Measurements from ENCODE around the gene TSPEAR.

The TSPEAR gene

GRCh38 chr21:44490405-44490804, 221.0 kb downstream of the TSPEAR start:
- no peak for ATAC-seq
- no peak for TF ChIP-seq ZC3H10 (CRISPR knock-in tag; IDR thresholded peaks at IDR 0.05)

GRCh38 chr21:44489962-44490361, 221.4 kb downstream of the TSPEAR start:
- TF ChIP-seq CSDC2 (CRISPR knock-in tag; IDR thresholded peaks at IDR 0.05) (no peak), ZC3H10 (CRISPR knock-in tag; IDR thresholded peaks at IDR 0.05) (no peak), ZFP3 (CRISPR knock-in tag; IDR thresholded peaks at IDR 0.05) (no peak), ZFP30 (CRISPR knock-in tag; IDR thresholded peaks at IDR 0.05) (no peak), ARNTL (CRISPR knock-in tag; IDR thresholded peaks at IDR 0.05; ENCODE audit: borderline replicate concordance, low read depth) (no peak), BACH2 (CRISPR knock-in tag; IDR thresholded peaks at IDR 0.05; ENCODE audit: borderline replicate concordance) (no peak), TSHZ2 (CRISPR knock-in tag; IDR thresholded peaks at IDR 0.05) (no peak), PPARA (CRISPR knock-in tag; IDR thresholded peaks at IDR 0.05; ENCODE audit: borderline replicate concordance) (no peak), RARB (CRISPR knock-in tag; IDR thresholded peaks at IDR 0.05) (no peak), PATZ1 (CRISPR knock-in tag; IDR thresholded peaks at IDR 0.05; ENCODE audit: borderline replicate concordance) (no peak), ESRRG (CRISPR knock-in tag; IDR thresholded peaks at IDR 0.05) (no peak), ZNF8 (CRISPR knock-in tag; IDR thresholded peaks at IDR 0.05) (no peak), CSRNP3 (CRISPR knock-in tag; IDR thresholded peaks at IDR 0.05) (no peak), TOX (CRISPR knock-in tag; IDR thresholded peaks at IDR 0.05; ENCODE audit: borderline replicate concordance) (no peak), OSR1 (CRISPR knock-in tag; IDR thresholded peaks at IDR 0.05) (no peak), GLIS3 (CRISPR knock-in tag; IDR thresholded peaks at IDR 0.05) (no peak), POU6F1 (CRISPR knock-in tag; IDR thresholded peaks at IDR 0.05; ENCODE audit: borderline replicate concordance, low read depth) (no peak)
- no peak for ATAC-seq

GRCh38 chr21:44487831-44488230, 223.5 kb downstream of the TSPEAR start:
- ATAC-seq: no peak
- TF ChIP-seq RARB (CRISPR knock-in tag; IDR thresholded peaks at IDR 0.05) (no peak), ZFP3 (CRISPR knock-in tag; IDR thresholded peaks at IDR 0.05) (no peak), CSRNP3 (CRISPR knock-in tag; IDR thresholded peaks at IDR 0.05) (no peak), SNAI2 (CRISPR knock-in tag; IDR thresholded peaks at IDR 0.05) (no peak), PATZ1 (CRISPR knock-in tag; IDR thresholded peaks at IDR 0.05; ENCODE audit: borderline replicate concordance) (no peak), TOX (CRISPR knock-in tag; IDR thresholded peaks at IDR 0.05; ENCODE audit: borderline replicate concordance) (no peak), ISL1 (CRISPR knock-in tag; IDR thresholded peaks at IDR 0.05) (no peak), TSHZ2 (CRISPR knock-in tag; IDR thresholded peaks at IDR 0.05) (no peak), GLIS3 (CRISPR knock-in tag; IDR thresholded peaks at IDR 0.05) (no peak), ZNF70 (CRISPR knock-in tag; IDR thresholded peaks at IDR 0.05) (no peak)

Measured in SK-N-SH treated with all-trans-retinoic acid at 6 μM for 48 hours (cell line).